ENCODE data around the gene KRTAP5-11.
"Not testable (repeated sequence)": the region's sequence is repeated elsewhere in the genome, so short reads cannot be mapped to it uniquely, and the experiment has no call there.

The KRTAP5-11 gene

DNA sequence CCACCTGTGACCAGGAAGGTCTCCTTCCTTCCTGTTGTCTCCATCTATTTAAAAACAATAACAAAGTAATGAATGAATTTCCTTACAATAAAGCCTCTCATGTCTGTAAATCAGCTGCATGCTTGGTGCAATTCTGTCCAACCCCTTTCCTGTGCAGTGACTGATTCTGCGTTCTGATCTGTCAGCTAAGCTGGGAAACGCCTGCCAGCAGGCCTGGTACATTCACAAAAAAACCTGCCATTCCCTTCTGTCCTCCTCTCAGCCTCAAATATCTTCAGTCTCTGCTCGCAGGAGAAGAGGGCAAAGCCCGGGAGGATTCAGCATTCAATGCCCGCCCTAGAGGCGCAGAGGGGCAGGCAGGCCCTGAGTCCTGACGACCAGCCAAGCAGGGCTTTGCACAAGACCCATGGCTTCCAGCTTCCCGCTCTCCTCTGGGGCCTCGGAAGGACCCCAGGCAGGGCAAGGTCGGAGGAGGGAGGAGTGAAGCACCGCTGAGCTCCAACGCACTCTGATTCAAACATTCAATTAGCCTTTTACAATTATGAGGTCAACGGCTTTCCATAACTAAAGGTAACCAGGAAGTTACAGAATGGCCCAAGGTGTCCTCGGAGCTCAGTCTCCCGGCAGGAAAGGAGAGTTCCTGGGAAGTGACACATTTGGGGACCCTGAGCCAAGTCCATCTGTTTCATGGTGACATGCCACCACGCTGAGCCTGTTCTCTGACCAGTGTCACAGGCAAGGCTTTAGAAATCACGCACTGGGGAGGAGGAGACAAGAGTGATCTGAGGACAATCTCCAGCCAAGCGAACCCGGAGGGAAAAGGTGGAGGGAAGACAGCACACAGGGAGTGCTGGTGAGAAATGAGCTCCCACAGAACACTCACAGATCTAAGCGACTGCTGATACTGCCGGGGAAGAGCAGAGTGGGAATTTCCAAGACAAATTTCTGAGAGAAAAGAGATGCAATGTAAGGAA is 15.8 kb downstream of the KRTAP5-11 start:
- H3K27me3 ChIP-seq (ENCODE audit: control insufficient read depth in 1 of 2, insufficient read depth in 2 of 2, low read length in 2 of 2); H3K36me3 ChIP-seq (ENCODE audit: insufficient read depth, low read length); H3K4me1 ChIP-seq (ENCODE audit: insufficient read depth, low read length); H3K27ac ChIP-seq (ENCODE audit: low read depth, low read length); H3K9ac ChIP-seq (ENCODE audit: low read length); H3K9me3 ChIP-seq (ENCODE audit: low read length); H3K4me3 ChIP-seq (ENCODE audit: low read depth in 1 of 2, low read length in 2 of 2): not testable (repeated sequence)

DNA sequence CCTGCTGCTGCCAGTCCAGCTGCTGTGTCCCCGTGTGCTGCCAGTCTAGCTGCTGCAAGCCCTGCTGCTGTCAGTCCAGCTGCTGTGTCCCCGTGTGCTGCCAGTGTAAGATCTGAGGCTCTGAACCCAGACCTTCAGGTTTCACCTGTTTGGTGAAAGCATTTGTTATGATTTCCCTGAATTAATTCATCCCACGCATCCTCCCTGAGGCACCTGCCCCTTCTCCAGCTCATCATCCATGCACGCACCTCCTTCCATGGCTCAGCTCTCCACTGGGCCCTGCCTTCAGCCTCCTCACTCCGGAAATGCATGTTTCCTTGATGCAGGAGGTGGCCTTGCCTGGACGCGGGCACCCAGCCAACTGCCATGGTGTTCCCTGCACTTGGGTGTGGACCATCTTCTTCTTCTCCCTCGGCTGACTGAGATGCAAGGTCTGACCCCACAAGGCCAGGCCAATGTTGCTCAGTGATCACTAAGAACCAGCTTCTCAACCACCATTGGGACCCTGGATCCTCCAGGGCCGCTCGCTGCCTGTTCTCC is 16.5 kb downstream of the KRTAP5-11 start:
- Histone ChIP-seq H3K4me3 (ENCODE audit: low read depth in 1 of 2, low read length in 2 of 2) (no peak overlapping the region), H3K27me3 (ENCODE audit: control insufficient read depth in 1 of 2, insufficient read depth in 2 of 2, low read length in 2 of 2) (no peaks in the 10 kb centered on the region), H3K9ac (ENCODE audit: low read length) (no peak overlapping the region), H3K9me3 (ENCODE audit: low read length) (no peaks in the 10 kb centered on the region), H3K36me3 (ENCODE audit: insufficient read depth, low read length) (no peaks in the 10 kb centered on the region), H3K27ac (ENCODE audit: low read depth, low read length) (no peak overlapping the region), H3K4me1 (ENCODE audit: insufficient read depth, low read length) (peaks cover 6% of the 10 kb centered on the region)

GRCh38 chr11:71565263-71565662 is 17.4 kb downstream of the KRTAP5-11 start, which contains the start of gene KRTAP5-10:
Gene KRTAP5-10 (plus strand): TSS chr11:71565563. CDS start chr11:71565588, 25 bp downstream.
- Histone ChIP-seq H3K27ac (ENCODE audit: low read depth, low read length) (no peak within 1 kb of the TSS), H3K4me3 (ENCODE audit: low read depth in 1 of 2, low read length in 2 of 2) (no peak within 1 kb of the TSS), H3K9ac (ENCODE audit: low read length) (no peak within 1 kb of the TSS), H3K9me3 (ENCODE audit: low read length) (no peaks in the 10 kb centered on the region), H3K4me1 (ENCODE audit: insufficient read depth, low read length) (peaks cover 6% of the 10 kb centered on the region), H3K27me3 (ENCODE audit: control insufficient read depth in 1 of 2, insufficient read depth in 2 of 2, low read length in 2 of 2) (no peaks in the 10 kb centered on the region), H3K36me3 (ENCODE audit: insufficient read depth, low read length) (no peaks in the 10 kb centered on the region)

GRCh38 chr11:71564430-71564829 is 18.2 kb downstream of the KRTAP5-11 start:
- H3K4me3 ChIP-seq (ENCODE audit: low read depth in 1 of 2, low read length in 2 of 2) = no peak overlapping the region
- H3K27ac ChIP-seq (ENCODE audit: low read depth, low read length) = no peak overlapping the region
- no peak overlapping the region for H3K9ac ChIP-seq (ENCODE audit: low read length)
- no peaks in the 10 kb centered on the region for H3K9me3 ChIP-seq (ENCODE audit: low read length)
- no peaks in the 10 kb centered on the region for H3K27me3 ChIP-seq (ENCODE audit: control insufficient read depth in 1 of 2, insufficient read depth in 2 of 2, low read length in 2 of 2)
- H3K4me1 ChIP-seq (ENCODE audit: insufficient read depth, low read length) = peaks cover 6% of the 10 kb centered on the region
- no peaks in the 10 kb centered on the region for H3K36me3 ChIP-seq (ENCODE audit: insufficient read depth, low read length)

DNA sequence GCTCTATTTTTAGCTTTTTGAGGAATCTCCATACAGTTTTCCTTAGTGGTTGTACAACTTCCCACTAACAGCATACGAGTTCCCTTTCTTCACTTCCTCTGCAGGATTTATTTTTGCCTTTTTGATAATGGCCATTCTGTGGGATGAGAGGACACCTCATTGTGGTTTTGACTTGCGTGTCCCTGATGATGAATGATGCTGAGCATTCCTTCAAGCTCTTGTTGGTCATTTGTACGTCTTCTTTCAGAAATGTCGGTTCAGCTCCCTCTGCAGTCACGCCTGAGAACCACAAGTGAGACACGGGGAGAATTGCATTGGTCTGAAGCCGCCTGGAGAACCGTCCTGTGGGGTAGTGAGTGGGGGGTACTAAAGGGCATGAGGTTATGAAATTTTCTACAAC is 19.3 kb downstream of the KRTAP5-11 start:
- Histone ChIP-seq H3K4me1 (ENCODE audit: insufficient read depth, low read length) (no peaks in the 10 kb centered on the region), H3K27ac (ENCODE audit: low read depth, low read length) (no peak overlapping the region), H3K9ac (ENCODE audit: low read length) (no peak overlapping the region), H3K27me3 (ENCODE audit: control insufficient read depth in 1 of 2, insufficient read depth in 2 of 2, low read length in 2 of 2) (no peaks in the 10 kb centered on the region), H3K36me3 (ENCODE audit: insufficient read depth, low read length) (no peaks in the 10 kb centered on the region), H3K9me3 (ENCODE audit: low read length) (no peaks in the 10 kb centered on the region), H3K4me3 (ENCODE audit: low read depth in 1 of 2, low read length in 2 of 2) (no peak overlapping the region)

DNA sequence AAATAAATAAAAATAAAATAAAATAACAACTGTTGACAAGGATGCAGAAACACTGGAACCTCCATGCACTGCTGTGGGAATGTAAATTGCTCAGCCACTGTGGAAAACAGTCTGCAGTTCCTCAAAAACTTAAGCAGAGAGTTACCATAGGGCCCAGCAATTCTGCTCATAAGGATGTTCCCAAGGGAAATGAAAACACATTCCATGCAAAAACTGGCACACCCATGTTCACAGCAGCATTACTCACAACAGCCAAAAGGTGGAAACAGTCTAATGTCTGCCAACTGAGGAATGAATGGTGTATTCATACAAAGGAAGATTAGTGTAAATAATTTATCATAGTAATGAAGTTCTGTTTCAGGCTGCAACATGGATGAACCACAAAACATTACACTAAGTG is 20.6 kb downstream of the KRTAP5-11 start:
- no peak overlapping the region for H3K4me3 ChIP-seq (ENCODE audit: low read depth in 1 of 2, low read length in 2 of 2)
- no peak overlapping the region for H3K27ac ChIP-seq (ENCODE audit: low read depth, low read length)
- no peaks in the 10 kb centered on the region for H3K4me1 ChIP-seq (ENCODE audit: insufficient read depth, low read length)
- H3K27me3 ChIP-seq (ENCODE audit: control insufficient read depth in 1 of 2, insufficient read depth in 2 of 2, low read length in 2 of 2) = no peaks in the 10 kb centered on the region
- no peaks in the 10 kb centered on the region for H3K36me3 ChIP-seq (ENCODE audit: insufficient read depth, low read length)
- no peak overlapping the region for H3K9ac ChIP-seq (ENCODE audit: low read length)
- no peaks in the 10 kb centered on the region for H3K9me3 ChIP-seq (ENCODE audit: low read length)

- Histone ChIP-seq H3K4me1 (ENCODE audit: insufficient read depth, low read length) (no peaks in the 10 kb centered on the region), H3K36me3 (ENCODE audit: insufficient read depth, low read length) (no peaks in the 10 kb centered on the region), H3K9me3 (ENCODE audit: low read length) (no peaks in the 10 kb centered on the region), H3K4me3 (ENCODE audit: low read depth in 1 of 2, low read length in 2 of 2) (no peak overlapping the region), H3K27me3 (ENCODE audit: control insufficient read depth in 1 of 2, insufficient read depth in 2 of 2, low read length in 2 of 2) (no peaks in the 10 kb centered on the region), H3K27ac (ENCODE audit: low read depth, low read length) (no peak overlapping the region), H3K9ac (ENCODE audit: low read length) (no peak overlapping the region)
These were observed 23.7 kb downstream of the KRTAP5-11 start for GRCh38 chr11:71558996-71559395.

- Histone ChIP-seq H3K9ac (ENCODE audit: low read length) (no peak overlapping the region), H3K9me3 (ENCODE audit: low read length) (no peaks in the 10 kb centered on the region), H3K27ac (ENCODE audit: low read depth, low read length) (no peak overlapping the region), H3K4me3 (ENCODE audit: low read depth in 1 of 2, low read length in 2 of 2) (no peak overlapping the region), H3K36me3 (ENCODE audit: insufficient read depth, low read length) (no peaks in the 10 kb centered on the region), H3K27me3 (ENCODE audit: control insufficient read depth in 1 of 2, insufficient read depth in 2 of 2, low read length in 2 of 2) (no peaks in the 10 kb centered on the region), H3K4me1 (ENCODE audit: insufficient read depth, low read length) (no peaks in the 10 kb centered on the region)
These were observed 25.4 kb downstream of the KRTAP5-11 start for GRCh38 chr11:71557257-71557656.

DNA sequence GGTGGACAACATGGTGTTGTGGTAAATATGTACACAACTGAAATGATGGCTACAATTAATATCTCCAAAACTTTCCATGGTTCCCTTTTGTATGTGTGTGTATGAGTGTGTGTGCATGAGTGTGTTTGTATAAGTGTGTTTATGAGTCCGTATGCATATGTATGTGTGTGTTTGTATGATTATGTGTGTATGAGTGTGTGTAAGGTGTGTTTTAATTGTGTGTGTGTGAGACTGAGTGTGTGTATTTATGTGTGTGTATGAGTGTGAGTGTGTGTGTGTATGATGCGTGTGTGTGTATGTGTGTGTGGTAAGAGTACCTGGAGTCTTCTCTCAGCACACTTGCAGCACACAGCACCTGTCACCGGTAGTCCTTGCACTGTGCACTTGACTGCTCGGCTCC is 26.7 kb downstream of the KRTAP5-11 start:
- no peak overlapping the region for H3K4me3 ChIP-seq (ENCODE audit: low read depth in 1 of 2, low read length in 2 of 2)
- H3K9ac ChIP-seq (ENCODE audit: low read length) = no peak overlapping the region
- no peaks in the 10 kb centered on the region for H3K4me1 ChIP-seq (ENCODE audit: insufficient read depth, low read length)
- H3K36me3 ChIP-seq (ENCODE audit: insufficient read depth, low read length) = no peaks in the 10 kb centered on the region
- H3K9me3 ChIP-seq (ENCODE audit: low read length) = no peaks in the 10 kb centered on the region
- no peaks in the 10 kb centered on the region for H3K27me3 ChIP-seq (ENCODE audit: control insufficient read depth in 1 of 2, insufficient read depth in 2 of 2, low read length in 2 of 2)
- no peak overlapping the region for H3K27ac ChIP-seq (ENCODE audit: low read depth, low read length)

GRCh38 chr11:71555508-71555907 is 27.2 kb downstream of the KRTAP5-11 start:
- H3K4me3 ChIP-seq (ENCODE audit: low read depth in 1 of 2, low read length in 2 of 2) = no peak overlapping the region
- H3K27me3 ChIP-seq (ENCODE audit: control insufficient read depth in 1 of 2, insufficient read depth in 2 of 2, low read length in 2 of 2) = no peaks in the 10 kb centered on the region
- no peaks in the 10 kb centered on the region for H3K4me1 ChIP-seq (ENCODE audit: insufficient read depth, low read length)
- H3K9ac ChIP-seq (ENCODE audit: low read length) = no peak overlapping the region
- H3K36me3 ChIP-seq (ENCODE audit: insufficient read depth, low read length) = no peaks in the 10 kb centered on the region
- no peaks in the 10 kb centered on the region for H3K9me3 ChIP-seq (ENCODE audit: low read length)
- no peak overlapping the region for H3K27ac ChIP-seq (ENCODE audit: low read depth, low read length)

- H3K4me1 ChIP-seq (ENCODE audit: insufficient read depth, low read length) = no peaks in the 10 kb centered on the region
- no peak overlapping the region for H3K27ac ChIP-seq (ENCODE audit: low read depth, low read length)
- H3K9ac ChIP-seq (ENCODE audit: low read length) = no peak overlapping the region
These were observed 27.7 kb downstream of the KRTAP5-11 start for GRCh38 chr11:71554996-71555395.

More at GRCh38 chr11:71554996-71555395, 27.7 kb downstream of the KRTAP5-11 start:
- Histone ChIP-seq H3K36me3 (ENCODE audit: insufficient read depth, low read length) (no peaks in the 10 kb centered on the region), H3K27me3 (ENCODE audit: control insufficient read depth in 1 of 2, insufficient read depth in 2 of 2, low read length in 2 of 2) (no peaks in the 10 kb centered on the region), H3K4me3 (ENCODE audit: low read depth in 1 of 2, low read length in 2 of 2) (no peak overlapping the region), H3K9me3 (ENCODE audit: low read length) (no peaks in the 10 kb centered on the region)
